ENCODE data around the gene BRD2.

BRD2 gene

GRCh38 chr6:32954986-32955802 lies 13.2 kb upstream of the BRD2 start:
- no peaks in the 10 kb centered on the region for H3K36me3 ChIP-seq (replicated peaks)
- no peaks in the 10 kb centered on the region for H3K9me3 ChIP-seq
- peak; percentile 15 to 41 for DNase-seq (ENCODE audit: low spot score in 2 of 2)
- in situ Hi-C loops (cut with MboI; ENCODE audit: low sequenced_read_pairs): no loop called here
- H3K4me3 ChIP-seq: no peak overlapping the region
- H3K4me1 ChIP-seq: no peaks in the 10 kb centered on the region
- no peaks in the 10 kb centered on the region for H3K27me3 ChIP-seq (ENCODE audit: low read depth)

- H3K9me3 ChIP-seq: no peaks in the 10 kb centered on the region
- no peak for DNase-seq (ENCODE audit: low spot score in 2 of 2)
- no peak overlapping the region for H3K4me3 ChIP-seq
- in situ Hi-C loops (cut with MboI; ENCODE audit: low sequenced_read_pairs): no loop called here
- H3K36me3 ChIP-seq (replicated peaks): no peaks in the 10 kb centered on the region
- H3K4me1 ChIP-seq: no peaks in the 10 kb centered on the region
- no peaks in the 10 kb centered on the region for H3K27me3 ChIP-seq (ENCODE audit: low read depth)
Observed at GRCh38 chr6:32956176-32956575, 12.2 kb upstream of the BRD2 start.

GRCh38 chr6:32960563-32960962 lies 7.8 kb upstream of the BRD2 start:
- no peaks in the 10 kb centered on the region for H3K36me3 ChIP-seq (replicated peaks)
- no peak for DNase-seq (ENCODE audit: low spot score in 2 of 2)
- no peaks in the 10 kb centered on the region for H3K27me3 ChIP-seq (ENCODE audit: low read depth)
- in situ Hi-C loops (cut with MboI; ENCODE audit: low sequenced_read_pairs): no loop called here
- no peak overlapping the region for H3K4me3 ChIP-seq
- no peaks in the 10 kb centered on the region for H3K4me1 ChIP-seq
- H3K9me3 ChIP-seq: no peaks in the 10 kb centered on the region

- in situ Hi-C loops (cut with MboI; ENCODE audit: low sequenced_read_pairs): no loop called here
- no peaks in the 10 kb centered on the region for H3K9me3 ChIP-seq
- peaks cover 10% of the 10 kb centered on the region; the same call in 1 of the 2 replicates for H3K4me1 ChIP-seq
- no peaks in the 10 kb centered on the region for H3K27me3 ChIP-seq (ENCODE audit: low read depth)
- no peaks in the 10 kb centered on the region for H3K36me3 ChIP-seq (replicated peaks)
- H3K4me3 ChIP-seq: no peak overlapping the region
- DNase-seq (ENCODE audit: low spot score in 2 of 2): no peak
Observed at GRCh38 chr6:32962213-32962826, 6.1 kb upstream of the BRD2 start.

DNA sequence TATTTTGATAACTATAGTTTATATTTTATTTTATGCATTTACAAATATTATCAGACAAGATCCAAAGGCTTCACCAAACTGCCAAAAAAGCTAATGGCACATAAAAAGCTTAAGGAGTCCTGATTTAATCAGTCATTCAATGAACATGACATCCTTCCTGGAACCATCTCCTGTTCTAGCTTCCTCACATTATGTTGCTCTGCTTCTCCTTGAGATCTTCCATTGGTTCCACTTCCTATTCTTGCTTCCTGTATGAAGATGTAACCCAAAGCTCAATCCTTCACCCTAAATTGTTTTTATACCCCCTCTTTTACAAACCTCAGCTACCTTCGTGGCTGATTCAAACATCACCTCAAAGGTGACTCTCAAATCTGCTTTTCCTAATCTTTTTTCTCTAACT lies 4.5 kb upstream of the BRD2 start:
- in situ Hi-C loops (cut with MboI; ENCODE audit: low sequenced_read_pairs): no loop called here
- no peak for DNase-seq (ENCODE audit: low spot score in 2 of 2)
- Histone ChIP-seq H3K9me3 (no peaks in the 10 kb centered on the region), H3K27me3 (ENCODE audit: low read depth) (no peaks in the 10 kb centered on the region), H3K4me3 (no peak overlapping the region), H3K36me3 (replicated peaks) (no peaks in the 10 kb centered on the region), H3K4me1 (peaks cover 10% of the 10 kb centered on the region; the same call in 1 of the 2 replicates)

DNA sequence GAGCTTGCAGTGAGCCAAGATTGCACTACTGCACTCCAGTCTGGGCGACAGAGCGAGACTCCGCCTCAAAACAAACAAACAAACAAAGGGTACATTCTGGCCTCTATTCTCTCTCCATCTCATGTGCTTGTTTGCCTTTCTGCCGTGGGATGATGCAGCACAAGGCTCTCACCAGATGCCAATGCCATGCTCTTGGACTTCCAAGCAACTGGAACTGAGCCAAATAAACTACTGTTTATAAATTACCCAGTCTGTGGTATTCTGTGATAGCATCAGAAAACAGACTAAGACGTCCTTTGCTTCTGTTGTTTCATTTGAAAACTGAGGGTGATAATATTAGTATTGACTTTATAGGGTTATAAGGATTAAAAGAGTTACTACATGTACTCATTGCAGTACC lies 3.6 kb upstream of the BRD2 start:
- Histone ChIP-seq H3K36me3 (replicated peaks) (peaks cover 5% of the 10 kb centered on the region; the same call in 1 of the 2 replicates), H3K9me3 (no peaks in the 10 kb centered on the region), H3K4me1 (peaks cover 13% of the 10 kb centered on the region; the same call in 1 of the 2 replicates), H3K27me3 (ENCODE audit: low read depth) (no peaks in the 10 kb centered on the region), H3K4me3 (no peak overlapping the region)
- in situ Hi-C loops (cut with MboI; ENCODE audit: low sequenced_read_pairs): no loop called here
- DNase-seq (ENCODE audit: low spot score in 2 of 2): no peak

DNA sequence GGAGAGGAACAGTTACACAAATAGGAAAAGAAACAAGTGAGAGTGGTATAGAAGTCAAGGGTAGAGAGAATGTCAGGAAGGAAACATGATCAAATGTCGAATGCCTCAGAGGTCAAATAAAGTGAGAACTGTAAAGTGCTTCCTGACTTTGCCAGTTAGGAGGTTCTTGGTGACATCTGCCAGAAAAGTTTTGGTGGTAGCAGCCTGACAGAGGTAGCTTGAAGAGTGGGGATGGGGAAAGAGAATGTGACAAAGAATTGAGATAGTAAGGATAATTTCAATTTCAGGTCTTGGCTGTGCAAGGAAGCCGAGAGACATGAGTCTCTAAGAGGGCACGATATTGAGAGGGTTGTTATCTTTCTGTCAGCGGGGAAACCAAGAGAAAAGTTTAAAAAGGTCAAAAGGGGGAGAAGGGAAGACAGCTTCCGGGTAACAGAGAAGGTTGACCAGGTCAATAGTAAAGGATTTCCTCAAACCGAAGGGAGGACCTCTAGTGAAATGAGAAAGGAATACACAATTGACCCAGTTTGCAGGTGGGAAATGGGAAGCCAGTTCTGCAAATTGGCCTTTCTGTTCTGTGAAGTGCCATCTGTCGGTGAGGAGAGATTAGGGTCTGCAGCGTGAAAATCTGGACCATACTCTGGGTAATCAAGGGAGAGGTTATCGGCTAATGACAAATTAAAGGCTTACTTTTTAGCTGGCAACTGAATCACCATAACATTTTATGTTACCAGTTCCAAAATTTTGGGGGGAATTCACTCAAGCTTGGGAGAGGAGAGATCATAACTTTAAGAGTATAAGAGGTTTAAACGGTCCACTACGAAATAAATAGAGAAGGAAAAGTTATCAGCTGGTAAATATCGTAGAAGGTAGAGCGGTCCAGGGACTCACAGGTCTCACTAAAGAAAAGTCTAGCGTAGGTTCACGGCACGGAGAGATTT lies 973 bp upstream of the BRD2 start:
- H3K4me3 ChIP-seq: peak overlapping the region; percentile 89
- H3K4me1 ChIP-seq: peaks cover 13% of the 10 kb centered on the region
- peak; percentile 61 to 66 for DNase-seq (ENCODE audit: low spot score in 2 of 2)
- H3K9me3 ChIP-seq: no peaks in the 10 kb centered on the region
- peaks cover 20% of the 10 kb centered on the region for H3K36me3 ChIP-seq (replicated peaks)
- in situ Hi-C loops (cut with MboI; ENCODE audit: low sequenced_read_pairs): no loop called here
- H3K27me3 ChIP-seq (ENCODE audit: low read depth): no peaks in the 10 kb centered on the region

DNA sequence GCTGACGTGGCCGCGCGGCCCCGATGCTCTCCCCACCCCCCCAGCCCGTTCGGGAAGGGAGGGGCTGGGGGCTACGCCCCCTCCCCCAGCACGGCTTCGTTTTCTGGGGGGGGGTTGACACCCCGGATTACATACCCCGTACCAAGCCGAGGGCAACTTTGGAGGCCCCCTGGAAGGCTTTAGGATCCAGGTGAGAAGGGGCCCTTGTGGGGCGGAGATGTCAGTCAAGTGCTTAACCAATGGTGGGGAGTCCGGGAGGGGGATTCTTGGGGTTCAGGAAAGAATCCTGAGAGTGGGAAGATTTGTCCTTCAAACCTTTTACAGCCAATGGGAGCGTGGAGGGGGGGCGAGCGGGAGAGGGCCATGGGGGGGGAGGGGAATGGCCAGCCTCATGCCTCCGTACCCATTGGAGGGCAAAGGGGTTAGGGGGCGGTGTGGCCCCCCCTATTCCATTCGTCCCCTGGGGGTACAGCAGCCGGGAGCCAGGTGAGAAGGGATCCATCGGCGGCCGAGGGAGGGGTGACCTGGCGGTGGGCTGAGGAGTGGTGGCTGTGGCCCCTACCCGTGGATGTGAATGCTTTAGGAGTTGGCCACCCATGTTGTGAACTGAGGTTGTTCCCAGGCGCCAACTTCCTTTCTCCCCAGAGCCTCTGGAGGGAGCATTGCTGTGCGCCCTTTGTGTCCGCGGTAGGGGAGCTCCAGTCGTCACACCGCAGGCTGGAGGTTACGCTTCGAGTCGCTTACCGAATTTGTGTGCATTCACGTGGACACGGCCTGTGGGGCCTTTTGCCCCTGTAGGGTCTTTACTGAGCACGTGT lies 682 bp downstream of the BRD2 start:
- peaks cover 13% of the 10 kb centered on the region for H3K4me1 ChIP-seq
- H3K36me3 ChIP-seq (replicated peaks): peaks cover 36% of the 10 kb centered on the region
- H3K4me3 ChIP-seq: peak overlapping the region; percentile 89
- H3K9me3 ChIP-seq: no peaks in the 10 kb centered on the region
- DNase-seq (ENCODE audit: low spot score in 2 of 2): peak; percentile 64 to 80
- in situ Hi-C loops (cut with MboI; ENCODE audit: low sequenced_read_pairs): no loop called here
- no peaks in the 10 kb centered on the region for H3K27me3 ChIP-seq (ENCODE audit: low read depth)

GRCh38 chr6:32969685-32970412 lies 1.5 kb downstream of the BRD2 start:
- Histone ChIP-seq H3K27me3 (ENCODE audit: low read depth) (no peaks in the 10 kb centered on the region), H3K36me3 (replicated peaks) (peaks cover 44% of the 10 kb centered on the region), H3K4me1 (peaks cover 13% of the 10 kb centered on the region), H3K4me3 (peak overlapping the region; percentile 89), H3K9me3 (no peaks in the 10 kb centered on the region)
- in situ Hi-C loops (cut with MboI; ENCODE audit: low sequenced_read_pairs): loop anchor here (5.0 kb wide), 1 partner anchor 78 kb away; no protein-coding TSS in a partner anchor
- DNase-seq (ENCODE audit: low spot score in 2 of 2): peak; percentile 87 to 88

- peak; percentile 82 to 93 for DNase-seq (ENCODE audit: low spot score in 2 of 2)
- H3K27me3 ChIP-seq (ENCODE audit: low read depth): no peaks in the 10 kb centered on the region
- no peaks in the 10 kb centered on the region for H3K9me3 ChIP-seq
- in situ Hi-C loops (cut with MboI; ENCODE audit: low sequenced_read_pairs): loop anchor here (5.0 kb wide), 1 partner anchor 78 kb away; no protein-coding TSS in a partner anchor
- H3K4me1 ChIP-seq: peaks cover 17% of the 10 kb centered on the region
- H3K36me3 ChIP-seq (replicated peaks): peaks cover 52% of the 10 kb centered on the region
- peak overlapping the region; percentile 89 for H3K4me3 ChIP-seq
Observed at GRCh38 chr6:32970413-32971241, 2.2 kb downstream of the BRD2 start.

DNA sequence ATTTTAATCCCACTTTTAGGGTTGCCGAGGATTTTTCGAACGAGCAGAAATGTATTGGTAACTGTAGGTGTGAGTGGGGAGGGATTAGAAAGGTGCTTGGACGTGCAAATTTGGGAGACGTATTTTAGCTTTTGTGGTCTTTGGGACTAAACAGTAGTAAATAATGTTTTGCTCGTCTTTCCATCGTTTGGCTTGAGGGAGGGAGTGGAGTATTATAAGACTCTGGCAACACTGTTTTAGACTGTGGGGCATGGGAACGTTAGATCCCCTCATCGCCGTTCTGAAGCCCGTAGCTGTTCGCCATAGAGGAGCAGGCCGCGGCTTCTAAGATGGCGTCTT lies 2.8 kb downstream of the BRD2 start:
- no peaks in the 10 kb centered on the region for H3K27me3 ChIP-seq (ENCODE audit: low read depth)
- in situ Hi-C loops (cut with MboI; ENCODE audit: low sequenced_read_pairs): loop anchor here (5.0 kb wide), 1 partner anchor 79 kb away; no protein-coding TSS in a partner anchor
- peaks cover 17% of the 10 kb centered on the region for H3K4me1 ChIP-seq
- H3K36me3 ChIP-seq (replicated peaks): peaks cover 58% of the 10 kb centered on the region
- H3K9me3 ChIP-seq: no peaks in the 10 kb centered on the region
- DNase-seq (ENCODE audit: low spot score in 2 of 2): no peak
- H3K4me3 ChIP-seq: peak overlapping the region; percentile 89
